ENCODE results near the gene OR2T5. TPM values are rescaled to one million over a fixed set of nuclear protein-coding genes. Genes with fewer than 3 reads are reported as not detected.
A peak's percentile ranks its signal among the peaks of the same experiment; 100 is the strongest.
"Not testable (repeated sequence)": the region's sequence is repeated elsewhere in the genome, so short reads cannot be mapped to it uniquely, and the experiment has no call there.

Gene OR2T5
- total RNA-seq, 3 donors from 2014 or later: not detected

DNA sequence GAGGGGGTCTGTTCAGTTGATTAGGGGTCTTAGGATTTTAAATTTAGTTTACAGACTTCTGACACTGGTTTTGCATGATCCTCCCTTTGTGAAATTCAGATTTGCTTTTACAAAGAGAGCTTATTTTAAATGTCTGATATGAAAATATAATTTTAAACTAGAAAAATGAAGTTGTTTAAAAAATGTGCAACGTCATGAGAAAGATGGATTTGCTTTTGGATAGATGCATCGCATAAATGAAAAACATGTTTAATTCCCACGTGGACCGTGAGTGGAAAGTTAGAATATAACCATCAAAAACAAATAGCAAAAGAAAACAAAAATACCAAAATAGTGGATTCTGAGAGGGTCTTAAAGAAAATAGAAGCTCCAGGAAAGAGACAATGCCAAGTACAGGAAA lies 17.2 kb upstream of the OR2T5 start:
- ATAC-seq (no peak), DNase-seq (no peak)
- no peaks in the 10 kb centered on the region for H3K9me3 ChIP-seq
- no peak overlapping the region for H3K4me3 ChIP-seq
- intact Hi-C loops (cut with DNase I, micrococcal nuclease): no loop called here
- H3K4me1 ChIP-seq (ENCODE audit: low read depth): no peaks in the 10 kb centered on the region
- TF ChIP-seq, protein P1, sequence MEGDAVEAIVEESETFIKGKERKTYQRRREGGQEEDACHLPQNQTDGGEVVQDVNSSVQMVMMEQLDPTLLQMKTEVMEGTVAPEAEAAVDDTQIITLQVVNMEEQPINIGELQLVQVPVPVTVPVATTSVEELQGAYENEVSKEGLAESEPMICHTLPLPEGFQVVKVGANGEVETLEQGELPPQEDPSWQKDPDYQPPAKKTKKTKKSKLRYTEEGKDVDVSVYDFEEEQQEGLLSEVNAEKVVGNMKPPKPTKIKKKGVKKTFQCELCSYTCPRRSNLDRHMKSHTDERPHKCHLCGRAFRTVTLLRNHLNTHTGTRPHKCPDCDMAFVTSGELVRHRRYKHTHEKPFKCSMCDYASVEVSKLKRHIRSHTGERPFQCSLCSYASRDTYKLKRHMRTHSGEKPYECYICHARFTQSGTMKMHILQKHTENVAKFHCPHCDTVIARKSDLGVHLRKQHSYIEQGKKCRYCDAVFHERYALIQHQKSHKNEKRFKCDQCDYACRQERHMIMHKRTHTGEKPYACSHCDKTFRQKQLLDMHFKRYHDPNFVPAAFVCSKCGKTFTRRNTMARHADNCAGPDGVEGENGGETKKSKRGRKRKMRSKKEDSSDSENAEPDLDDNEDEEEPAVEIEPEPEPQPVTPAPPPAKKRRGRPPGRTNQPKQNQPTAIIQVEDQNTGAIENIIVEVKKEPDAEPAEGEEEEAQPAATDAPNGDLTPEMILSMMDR (IDR thresholded peaks at IDR 0.05): no peak
- no peaks in the 10 kb centered on the region for H3K36me3 ChIP-seq (ENCODE audit: low read depth)

DNA sequence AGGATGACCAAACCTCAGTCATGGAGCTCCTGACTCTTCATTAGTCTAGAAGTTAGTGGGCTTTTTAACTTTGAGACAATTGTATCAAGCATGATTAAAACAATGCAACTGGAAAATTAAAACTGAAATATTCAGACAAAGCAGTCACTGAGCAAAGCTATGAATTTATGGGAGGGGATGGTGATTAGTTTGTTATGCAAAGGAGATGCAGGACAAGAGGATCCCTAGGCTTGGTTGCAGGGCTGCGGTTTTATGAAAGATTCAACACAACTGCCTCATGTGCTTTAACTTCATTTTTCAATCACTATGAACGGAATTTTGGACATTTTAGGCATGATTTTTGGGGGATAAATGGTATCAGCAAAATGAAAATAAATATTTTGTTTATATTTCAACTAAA lies 16.3 kb upstream of the OR2T5 start:
- DNase-seq; H3K36me3 ChIP-seq (ENCODE audit: low read depth); H3K9me3 ChIP-seq; ATAC-seq; intact Hi-C loops (cut with DNase I, micrococcal nuclease); H3K4me3 ChIP-seq; H3K4me1 ChIP-seq (ENCODE audit: low read depth): not testable (repeated sequence)

DNA sequence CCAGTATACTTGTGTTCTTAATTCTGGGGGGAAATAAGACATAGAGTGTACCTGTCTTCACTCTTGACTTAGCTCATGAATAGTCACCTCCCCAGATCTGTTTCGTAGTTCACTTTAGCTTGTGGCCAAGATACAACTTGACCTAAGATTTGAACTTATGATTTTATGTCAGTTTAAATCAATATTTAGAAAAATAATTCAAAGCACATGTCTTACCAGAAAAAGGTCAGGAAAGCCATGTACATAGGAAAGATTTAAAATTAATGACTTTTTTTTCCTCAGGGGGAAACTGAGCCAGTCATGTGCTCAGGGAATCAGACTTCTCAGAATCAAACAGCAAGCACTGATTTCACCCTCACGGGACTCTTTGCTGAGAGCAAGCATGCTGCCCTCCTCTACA lies 15.3 kb upstream of the OR2T5 start, which contains the start of gene OR2T3:
Gene OR2T3, plus strand, starts transcription at position 301 of the 400 bp plus-strand sequence. Its CDS starts 0 bp downstream, at position 301.
- H3K4me3 ChIP-seq; H3K9me3 ChIP-seq; H3K36me3 ChIP-seq (ENCODE audit: low read depth); ATAC-seq; DNase-seq; intact Hi-C loops (cut with DNase I, micrococcal nuclease); H3K4me1 ChIP-seq (ENCODE audit: low read depth): not testable (repeated sequence)

DNA sequence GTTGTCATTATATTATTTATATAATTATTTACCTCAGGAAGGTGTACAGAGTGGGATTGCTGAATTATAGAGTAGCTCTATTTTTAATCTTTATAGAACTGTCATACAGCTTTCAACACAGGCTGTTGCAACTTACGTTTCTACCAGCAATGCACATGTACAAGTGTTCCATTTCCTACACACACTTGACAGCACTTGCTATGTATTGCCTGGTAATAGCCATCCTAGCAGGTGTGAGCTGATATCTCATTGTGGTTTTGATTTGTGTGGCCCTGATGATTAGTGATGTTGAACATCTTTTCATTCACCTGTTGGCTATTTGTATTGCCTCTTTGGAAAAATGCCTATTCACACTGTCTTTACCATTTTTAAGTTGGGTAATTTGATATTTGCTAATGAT lies 12.7 kb upstream of the OR2T5 start:
- ATAC-seq; DNase-seq; H3K36me3 ChIP-seq (ENCODE audit: low read depth); H3K9me3 ChIP-seq; intact Hi-C loops (cut with DNase I, micrococcal nuclease); H3K4me1 ChIP-seq (ENCODE audit: low read depth); H3K4me3 ChIP-seq: not testable (repeated sequence)

DNA sequence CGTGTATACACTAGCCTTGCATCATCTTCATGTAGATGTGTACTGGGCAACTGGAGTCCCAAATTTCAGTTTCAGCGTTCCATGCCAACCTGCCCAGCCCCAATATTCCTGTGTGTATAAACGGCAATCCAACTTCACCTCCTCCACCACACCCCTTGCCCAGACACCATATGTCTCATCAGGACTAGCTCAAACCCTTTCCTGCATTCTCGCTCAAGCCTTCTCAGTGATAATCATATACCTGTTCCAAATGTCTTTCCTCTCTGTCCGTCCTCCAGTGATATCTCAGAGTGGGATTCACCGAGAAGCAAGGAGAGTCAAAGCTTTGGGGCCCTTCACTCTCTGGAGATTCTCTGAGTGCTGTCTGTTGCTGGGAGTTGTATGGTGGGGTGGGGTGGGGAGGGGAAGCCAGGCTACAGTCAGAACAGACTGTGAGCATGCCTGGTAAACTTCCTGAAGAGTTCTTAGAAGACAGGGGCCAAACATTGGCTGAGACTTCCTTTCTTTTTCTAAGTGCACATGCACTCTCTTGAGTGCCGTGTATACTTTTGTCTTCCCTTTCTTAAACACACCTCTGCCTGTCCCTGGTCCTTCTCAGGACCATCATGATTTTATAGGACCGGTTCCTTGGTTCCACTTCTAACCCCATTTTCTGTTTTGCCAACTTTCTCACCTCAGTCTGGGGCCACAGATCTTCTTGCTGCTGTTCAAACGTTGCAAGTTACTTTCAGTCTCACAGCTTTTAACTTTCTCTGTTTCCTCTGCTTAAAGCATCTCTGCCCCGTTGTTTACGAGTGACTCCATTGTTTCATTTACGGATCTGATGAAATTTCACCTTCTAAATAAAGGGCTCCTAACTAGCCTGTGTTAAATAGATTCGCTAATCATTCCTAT lies 6.5 kb upstream of the OR2T5 start:
- H3K4me1 ChIP-seq (ENCODE audit: low read depth); H3K9me3 ChIP-seq; DNase-seq; H3K36me3 ChIP-seq (ENCODE audit: low read depth); H3K4me3 ChIP-seq; intact Hi-C loops (cut with DNase I, micrococcal nuclease): not testable (repeated sequence)
- peak; percentile 17 for ATAC-seq

DNA sequence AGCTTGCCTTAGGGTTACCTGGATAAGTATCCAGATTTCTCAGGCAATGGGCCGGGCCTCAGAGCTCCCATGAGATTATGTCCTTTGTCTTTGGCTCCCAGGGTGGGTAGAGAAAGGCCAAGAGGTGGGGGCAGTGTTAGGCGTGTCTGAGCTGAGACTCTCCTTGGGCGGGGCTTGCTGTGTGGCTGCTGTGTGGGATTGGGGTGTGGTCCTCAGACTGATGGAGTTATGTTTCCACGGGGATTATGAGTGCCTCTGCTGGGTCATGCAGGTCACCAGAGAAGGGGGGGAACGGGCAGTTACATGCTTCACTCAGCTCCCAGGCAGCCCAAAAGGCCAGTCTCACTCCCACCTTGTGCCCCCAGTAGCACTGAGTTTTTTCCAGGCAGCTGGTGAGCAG lies 8.3 kb downstream of the OR2T5 start:
- H3K36me3 ChIP-seq (ENCODE audit: low read depth); H3K4me3 ChIP-seq; ATAC-seq; intact Hi-C loops (cut with DNase I, micrococcal nuclease); DNase-seq; H3K9me3 ChIP-seq; H3K4me1 ChIP-seq (ENCODE audit: low read depth): not testable (repeated sequence)

DNA sequence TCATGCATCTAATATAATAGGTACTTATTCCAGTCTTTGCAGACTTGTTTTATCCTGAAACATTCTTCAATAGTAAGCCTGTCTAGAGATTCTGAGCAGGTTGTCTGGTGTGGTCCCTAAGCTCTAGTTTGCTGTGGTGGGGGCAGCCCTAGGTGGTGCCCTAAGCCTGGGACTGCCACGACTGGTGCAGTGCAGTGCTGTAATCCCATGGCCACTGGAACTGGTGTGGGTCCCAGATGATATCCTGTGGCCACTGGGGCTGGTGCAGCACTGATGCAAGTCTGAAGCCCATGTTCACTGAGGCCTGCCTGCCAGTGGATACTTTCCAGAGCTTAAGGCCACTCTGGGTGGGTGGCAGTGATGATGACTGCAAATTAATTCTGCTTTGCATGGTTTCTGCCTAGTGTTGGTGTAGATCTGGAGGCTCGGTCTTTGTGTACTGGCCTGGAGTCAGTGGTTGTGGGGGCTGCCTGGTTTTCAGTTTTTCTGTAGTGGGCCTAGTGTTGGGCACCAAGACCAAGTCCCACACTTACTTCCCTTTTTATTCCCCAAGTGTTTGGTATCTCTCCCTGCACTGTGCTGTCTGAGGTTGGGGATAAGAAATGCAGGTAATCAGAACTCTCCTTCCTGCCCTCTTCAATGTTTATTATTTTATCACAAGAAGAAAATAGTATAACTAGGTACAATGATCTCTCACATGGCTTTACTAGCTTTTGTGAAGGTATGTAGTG lies 12.1 kb downstream of the OR2T5 start:
- H3K4me3 ChIP-seq; ATAC-seq; H3K4me1 ChIP-seq (ENCODE audit: low read depth); H3K9me3 ChIP-seq; H3K36me3 ChIP-seq (ENCODE audit: low read depth); intact Hi-C loops (cut with DNase I, micrococcal nuclease); DNase-seq: not testable (repeated sequence)

DNA sequence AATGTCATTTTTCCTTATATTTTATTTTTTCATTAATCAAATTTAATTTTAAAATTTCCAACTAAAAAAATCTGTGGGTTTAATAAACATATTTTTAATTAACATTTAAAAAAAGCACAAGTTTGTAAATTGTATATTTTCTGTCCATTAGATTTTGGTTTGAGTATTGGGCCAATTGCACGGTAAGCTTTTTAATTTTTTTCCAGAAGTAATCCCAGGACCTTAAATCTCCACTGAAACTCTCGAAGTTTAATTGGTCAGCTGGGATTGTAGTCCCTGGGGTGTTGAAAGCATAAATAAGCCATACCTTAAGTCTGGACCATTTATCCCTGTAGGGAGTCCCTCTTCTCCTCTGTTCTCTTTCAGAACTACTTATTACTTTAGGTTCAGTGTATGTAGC lies 19.4 kb downstream of the OR2T5 start, which contains the start of gene OR2G6:
Gene OR2G6, plus strand, starts transcription at position 301 of the 400 bp plus-strand sequence. CDS start 13,574 bp downstream, outside the sequence.
- H3K9me3 ChIP-seq; ATAC-seq; H3K36me3 ChIP-seq (ENCODE audit: low read depth); DNase-seq; H3K4me3 ChIP-seq; H3K4me1 ChIP-seq (ENCODE audit: low read depth); intact Hi-C loops (cut with DNase I, micrococcal nuclease): not testable (repeated sequence)

DNA sequence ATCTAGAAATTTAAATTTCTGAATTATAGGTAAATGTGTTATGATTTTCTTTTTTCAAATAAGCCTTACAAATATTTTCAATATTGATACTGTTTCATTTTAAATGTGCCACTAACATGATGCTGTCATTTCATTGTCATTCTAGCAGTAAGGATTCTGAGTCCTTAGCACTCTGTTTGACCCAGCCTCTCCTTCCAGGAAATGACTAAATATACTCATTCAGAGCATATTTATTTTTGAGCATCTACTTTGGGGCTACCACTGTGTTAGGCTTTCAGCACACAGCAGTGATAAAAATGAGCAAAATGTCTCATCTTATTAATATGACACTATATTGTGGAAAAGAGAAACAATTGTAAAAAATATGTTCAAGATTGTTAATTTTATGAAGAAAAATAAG lies 21.8 kb downstream of the OR2T5 start:
- H3K36me3 ChIP-seq (ENCODE audit: low read depth); H3K9me3 ChIP-seq; ATAC-seq; DNase-seq; H3K4me3 ChIP-seq; H3K4me1 ChIP-seq (ENCODE audit: low read depth); intact Hi-C loops (cut with DNase I, micrococcal nuclease): not testable (repeated sequence)

Measured in mucosa of descending colon (tissue), 3 donors.